ENCODE data around the gene TK2.

GRCh38 chr16:66554495-66554894, 4.6 kb upstream of the TK2 start:
- no peak for TF ChIP-seq CTCF (conservative IDR thresholded peaks at IDR 0.05; ENCODE audit: low read depth in 2 of 2)
- no peak for TF ChIP-seq EZH2 (IDR thresholded peaks at IDR 0.05; ENCODE audit: low read depth, unreplicated experiment)
- TF ChIP-seq CREB1 (CRISPR knock-in tag; IDR thresholded peaks at IDR 0.05; ENCODE audit: low read depth) = no peak
- no peak for TF ChIP-seq POLR2AphosphoS5 (IDR thresholded peaks at IDR 0.05; ENCODE audit: low read depth)

All from GM23338 (cell line).